Endothelial cell of umbilical vein (primary cell): ENCODE data around the gene ZFX.

ENCODE experiments used
- EZH2 ChIP-seq: IDR thresholded peaks from 2 replicates; pipeline ENCODE4 v1.6.1; 2012; ENCODE audit warnings: borderline replicate concordance, low read depth, mild to moderate bottlenecking, moderate library complexity, low read length, inconsistent platforms; ENCODE audit not compliant: severe bottlenecking
- JUN ChIP-seq: IDR thresholded peaks from 2 replicates; pipeline ENCODE4 v1.6.1; 2011; ENCODE audit warnings: borderline replicate concordance, low read depth; ENCODE audit not compliant: insufficient read length, insufficient read depth
- POLR2A ChIP-seq: IDR thresholded peaks from 2 replicates; pipeline ENCODE4 v1.6.1; 2012; ENCODE audit warnings: low read depth, mild to moderate bottlenecking, control low read depth, low read length
- POLR2AphosphoS5 ChIP-seq: IDR thresholded peaks from 2 replicates; pipeline ENCODE4 v1.6.1; 2012; ENCODE audit warnings: low read depth, mild to moderate bottlenecking, control low read depth, low read length, moderate library complexity; ENCODE audit not compliant: insufficient read depth
- TF ChIP-seq, protein P1 (sequence below), 2 donors: IDR thresholded peaks; 1 replicate in 1 of 2; 2 replicates in 1 of 2; pipeline ENCODE4 v1.5.1; 2011; ENCODE audit warnings: low read length in 2 of 2, mild to moderate bottlenecking in 2 of 2, moderate library complexity in 2 of 2, control low read depth in 1 of 2, inconsistent platforms in 1 of 2, low read depth in 1 of 2; ENCODE audit not compliant: insufficient read depth in 1 of 2; ENCODE audit errors: extremely low read depth in 1 of 2
- TF ChIP-seq, protein P2 (sequence below): IDR thresholded peaks from 2 replicates; pipeline ENCODE4 v1.6.1; 2011; ENCODE audit not compliant: insufficient read depth, insufficient read length

DNA sequence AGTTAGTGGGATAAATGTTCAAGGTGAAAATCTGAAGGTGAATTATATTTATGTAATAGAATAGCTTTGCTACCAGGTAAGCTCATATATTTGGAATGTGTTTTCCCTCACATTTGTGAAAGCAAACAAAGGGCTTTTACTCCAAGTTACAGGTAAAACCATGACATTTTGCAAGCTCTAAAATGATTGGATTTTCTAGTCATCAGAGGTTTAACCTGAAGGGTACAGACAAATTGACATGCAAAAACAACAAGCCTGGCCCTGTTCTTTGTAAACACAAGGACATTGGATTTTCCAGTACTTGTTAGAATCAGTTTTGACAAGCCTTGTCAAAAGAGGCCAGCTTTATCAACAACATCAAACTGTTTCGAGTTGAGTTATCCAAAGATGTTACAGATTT lies 51.7 kb downstream of the ZFX start:
- TF ChIP-seq EZH2 (no peak), POLR2AphosphoS5 (no peak), POLR2A (no peak), JUN (no peak)
- TF ChIP-seq, protein P1, sequence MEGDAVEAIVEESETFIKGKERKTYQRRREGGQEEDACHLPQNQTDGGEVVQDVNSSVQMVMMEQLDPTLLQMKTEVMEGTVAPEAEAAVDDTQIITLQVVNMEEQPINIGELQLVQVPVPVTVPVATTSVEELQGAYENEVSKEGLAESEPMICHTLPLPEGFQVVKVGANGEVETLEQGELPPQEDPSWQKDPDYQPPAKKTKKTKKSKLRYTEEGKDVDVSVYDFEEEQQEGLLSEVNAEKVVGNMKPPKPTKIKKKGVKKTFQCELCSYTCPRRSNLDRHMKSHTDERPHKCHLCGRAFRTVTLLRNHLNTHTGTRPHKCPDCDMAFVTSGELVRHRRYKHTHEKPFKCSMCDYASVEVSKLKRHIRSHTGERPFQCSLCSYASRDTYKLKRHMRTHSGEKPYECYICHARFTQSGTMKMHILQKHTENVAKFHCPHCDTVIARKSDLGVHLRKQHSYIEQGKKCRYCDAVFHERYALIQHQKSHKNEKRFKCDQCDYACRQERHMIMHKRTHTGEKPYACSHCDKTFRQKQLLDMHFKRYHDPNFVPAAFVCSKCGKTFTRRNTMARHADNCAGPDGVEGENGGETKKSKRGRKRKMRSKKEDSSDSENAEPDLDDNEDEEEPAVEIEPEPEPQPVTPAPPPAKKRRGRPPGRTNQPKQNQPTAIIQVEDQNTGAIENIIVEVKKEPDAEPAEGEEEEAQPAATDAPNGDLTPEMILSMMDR (IDR thresholded peaks at IDR 0.05; ENCODE audit: extremely low read depth in 1 of 2, insufficient read depth in 1 of 2, low read depth in 1 of 2, low read length in 2 of 2) = no peak
- TF ChIP-seq, protein P2, sequence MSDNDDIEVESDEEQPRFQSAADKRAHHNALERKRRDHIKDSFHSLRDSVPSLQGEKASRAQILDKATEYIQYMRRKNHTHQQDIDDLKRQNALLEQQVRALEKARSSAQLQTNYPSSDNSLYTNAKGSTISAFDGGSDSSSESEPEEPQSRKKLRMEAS = no peak
